ENCODE data around the gene RBBP5. TPM values are rescaled to one million over a fixed set of nuclear protein-coding genes. Genes with fewer than 3 reads are reported as not detected.

RBBP5 gene
- total RNA-seq, 1 donor from 2014 or later: 20.6 TPM

DNA sequence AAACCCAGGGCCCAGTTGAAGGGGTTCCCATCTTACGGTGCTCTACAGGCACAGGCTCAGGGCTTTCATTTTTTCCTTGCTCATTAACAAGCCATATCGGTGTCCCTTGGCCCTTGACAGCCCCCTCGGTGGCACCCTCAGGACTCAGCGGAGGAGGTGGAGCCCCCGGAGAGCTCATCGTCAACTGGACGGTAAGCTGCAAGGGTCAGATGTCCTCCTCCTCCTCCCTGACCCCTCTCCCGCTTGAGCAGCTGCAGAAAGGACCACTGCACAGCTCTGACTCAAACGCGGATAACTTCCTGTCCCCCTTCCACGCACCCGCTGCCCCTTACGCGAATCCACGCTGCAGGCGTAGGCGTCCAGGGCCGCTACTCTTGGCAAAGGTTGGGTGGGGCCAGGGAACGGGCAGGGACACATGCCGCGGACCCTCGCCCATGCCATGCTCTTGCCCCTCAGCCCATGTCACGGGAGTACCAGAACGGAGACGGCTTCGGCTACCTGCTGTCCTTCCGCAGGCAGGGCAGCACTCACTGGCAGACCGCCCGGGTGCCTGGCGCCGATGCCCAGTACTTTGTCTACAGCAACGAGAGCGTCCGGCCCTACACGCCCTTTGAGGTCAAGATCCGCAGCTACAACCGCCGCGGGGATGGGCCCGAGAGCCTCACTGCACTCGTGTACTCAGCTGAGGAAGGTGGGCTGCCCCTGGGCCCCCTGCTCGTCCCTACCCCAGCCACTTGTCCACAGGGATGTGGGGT is 52.2 kb downstream of the RBBP5 start:
- Mint-ChIP-seq H3K9me3 (ENCODE audit: unreplicated experiment) (peaks cover 4% of the 10 kb centered on the region), H3K27ac (ENCODE audit: unreplicated experiment) (no peak overlapping the region), H3K36me3 (ENCODE audit: unreplicated experiment) (no peaks in the 10 kb centered on the region), H3K27me3 (ENCODE audit: unreplicated experiment) (peaks cover 11% of the 10 kb centered on the region), H3K4me3 (ENCODE audit: unreplicated experiment) (no peak overlapping the region), H3K4me1 (ENCODE audit: low read depth, unreplicated experiment) (no peaks in the 10 kb centered on the region)
- TF ChIP-seq, protein P1, sequence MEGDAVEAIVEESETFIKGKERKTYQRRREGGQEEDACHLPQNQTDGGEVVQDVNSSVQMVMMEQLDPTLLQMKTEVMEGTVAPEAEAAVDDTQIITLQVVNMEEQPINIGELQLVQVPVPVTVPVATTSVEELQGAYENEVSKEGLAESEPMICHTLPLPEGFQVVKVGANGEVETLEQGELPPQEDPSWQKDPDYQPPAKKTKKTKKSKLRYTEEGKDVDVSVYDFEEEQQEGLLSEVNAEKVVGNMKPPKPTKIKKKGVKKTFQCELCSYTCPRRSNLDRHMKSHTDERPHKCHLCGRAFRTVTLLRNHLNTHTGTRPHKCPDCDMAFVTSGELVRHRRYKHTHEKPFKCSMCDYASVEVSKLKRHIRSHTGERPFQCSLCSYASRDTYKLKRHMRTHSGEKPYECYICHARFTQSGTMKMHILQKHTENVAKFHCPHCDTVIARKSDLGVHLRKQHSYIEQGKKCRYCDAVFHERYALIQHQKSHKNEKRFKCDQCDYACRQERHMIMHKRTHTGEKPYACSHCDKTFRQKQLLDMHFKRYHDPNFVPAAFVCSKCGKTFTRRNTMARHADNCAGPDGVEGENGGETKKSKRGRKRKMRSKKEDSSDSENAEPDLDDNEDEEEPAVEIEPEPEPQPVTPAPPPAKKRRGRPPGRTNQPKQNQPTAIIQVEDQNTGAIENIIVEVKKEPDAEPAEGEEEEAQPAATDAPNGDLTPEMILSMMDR (IDR thresholded peaks at IDR 0.05; ENCODE audit: partially characterized antibody, unreplicated experiment): no peak
- DNase-seq: no peak

DNA sequence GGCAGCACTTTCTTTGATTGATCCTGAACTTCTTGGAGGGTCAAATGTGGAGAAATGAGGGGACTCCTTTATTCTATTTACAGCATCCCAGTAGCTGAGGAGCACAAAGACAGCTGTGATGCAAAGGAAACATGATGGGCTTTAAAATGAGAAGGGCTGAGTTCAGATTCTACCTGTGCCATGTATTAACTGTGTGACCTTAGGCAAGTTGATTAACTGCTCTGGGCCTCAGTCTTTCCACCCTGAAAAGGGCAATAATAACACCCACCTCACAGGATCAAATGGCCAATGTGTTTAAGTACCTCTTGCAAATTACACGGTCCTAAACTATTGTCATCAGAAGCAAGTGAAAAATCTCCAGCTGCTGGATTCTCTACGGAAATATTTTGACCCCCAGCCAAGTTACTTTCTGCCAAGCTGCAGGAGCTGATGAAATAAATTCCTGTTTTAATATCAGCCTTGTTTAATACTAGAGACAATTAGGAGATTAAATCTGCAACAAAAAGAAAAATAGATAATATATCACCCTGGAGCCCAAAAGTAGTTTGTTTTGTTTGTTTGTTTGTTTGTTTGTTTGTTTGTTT is 53.2 kb downstream of the RBBP5 start:
- DNase-seq: no peak
- no peak overlapping the region for H3K4me3 Mint-ChIP-seq (ENCODE audit: unreplicated experiment)
- H3K9me3 Mint-ChIP-seq (ENCODE audit: unreplicated experiment): peaks cover 4% of the 10 kb centered on the region
- no peaks in the 10 kb centered on the region for H3K4me1 Mint-ChIP-seq (ENCODE audit: low read depth, unreplicated experiment)
- H3K36me3 Mint-ChIP-seq (ENCODE audit: unreplicated experiment): peaks cover 4% of the 10 kb centered on the region
- no peak overlapping the region for H3K27ac Mint-ChIP-seq (ENCODE audit: unreplicated experiment)
- TF ChIP-seq, protein P1 (IDR thresholded peaks at IDR 0.05; ENCODE audit: partially characterized antibody, unreplicated experiment): no peak
- peaks cover 9% of the 10 kb centered on the region for H3K27me3 Mint-ChIP-seq (ENCODE audit: unreplicated experiment)

DNA sequence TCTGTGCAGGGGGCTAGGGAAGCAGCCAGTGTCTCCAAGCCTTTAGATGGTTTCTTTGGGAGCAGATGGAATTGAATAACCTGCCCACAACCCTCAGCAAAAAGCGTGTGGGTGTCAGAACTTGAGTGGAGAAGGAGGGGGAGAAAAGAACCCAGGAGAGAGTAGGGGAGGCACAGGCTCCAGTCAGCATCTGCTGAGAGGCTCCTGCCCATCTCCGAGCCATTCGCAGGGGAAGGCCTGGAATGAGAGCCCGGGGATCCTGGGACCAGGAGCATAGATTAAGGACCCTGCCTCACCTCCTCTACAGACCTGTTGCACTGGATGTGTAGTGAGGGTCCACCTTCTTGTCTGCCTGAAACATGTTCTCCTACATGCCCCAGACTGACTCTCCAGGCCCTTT is 53.8 kb downstream of the RBBP5 start:
- TF ChIP-seq, protein P1 (IDR thresholded peaks at IDR 0.05; ENCODE audit: partially characterized antibody, unreplicated experiment): no peak
- no peak for DNase-seq
- H3K9me3 Mint-ChIP-seq (ENCODE audit: unreplicated experiment): peaks cover 4% of the 10 kb centered on the region
- H3K4me1 Mint-ChIP-seq (ENCODE audit: low read depth, unreplicated experiment): no peaks in the 10 kb centered on the region
- no peak overlapping the region for H3K4me3 Mint-ChIP-seq (ENCODE audit: unreplicated experiment)
- no peak overlapping the region for H3K27ac Mint-ChIP-seq (ENCODE audit: unreplicated experiment)
- H3K36me3 Mint-ChIP-seq (ENCODE audit: unreplicated experiment): peaks cover 5% of the 10 kb centered on the region
- H3K27me3 Mint-ChIP-seq (ENCODE audit: unreplicated experiment): peaks cover 9% of the 10 kb centered on the region

DNA sequence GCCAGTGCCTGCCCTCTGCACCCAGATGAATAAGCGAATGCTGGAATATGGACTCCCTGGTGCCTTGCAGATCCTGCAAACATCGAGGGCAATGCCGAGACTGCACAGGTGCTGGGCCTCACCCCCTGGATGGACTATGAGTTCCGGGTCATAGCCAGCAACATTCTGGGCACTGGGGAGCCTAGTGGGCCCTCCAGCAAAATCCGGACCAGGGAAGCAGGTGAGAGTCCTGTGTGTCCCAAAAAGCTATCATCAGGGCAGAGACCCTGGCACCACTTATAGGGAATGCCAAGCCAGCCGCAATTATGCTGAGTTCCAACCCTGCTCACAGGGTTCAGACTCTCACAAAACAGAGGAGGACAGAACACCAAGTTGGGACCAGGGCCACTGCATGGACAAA is 54.7 kb downstream of the RBBP5 start:
- H3K27me3 Mint-ChIP-seq (ENCODE audit: unreplicated experiment): peaks cover 9% of the 10 kb centered on the region
- H3K4me3 Mint-ChIP-seq (ENCODE audit: unreplicated experiment): no peak overlapping the region
- H3K36me3 Mint-ChIP-seq (ENCODE audit: unreplicated experiment): peaks cover 5% of the 10 kb centered on the region
- H3K4me1 Mint-ChIP-seq (ENCODE audit: low read depth, unreplicated experiment): peaks cover under 1% of the 10 kb centered on the region
- TF ChIP-seq, protein P1 (IDR thresholded peaks at IDR 0.05; ENCODE audit: partially characterized antibody, unreplicated experiment): no peak
- DNase-seq: no peak
- H3K27ac Mint-ChIP-seq (ENCODE audit: unreplicated experiment): no peak overlapping the region
- H3K9me3 Mint-ChIP-seq (ENCODE audit: unreplicated experiment): peaks cover 4% of the 10 kb centered on the region
